HEK293 (cell line): ENCODE results near the gene ACMSD.

Experiments used
- BCL11B ChIP-seq: fragments of 450-650 bp; formaldehyde crosslinking; IDR thresholded peaks from 2 replicates; pipeline ENCODE4 v1.5.1; 2016; ENCODE audit warnings: low read depth, missing biosample characterization, missing genetic modification characterization
- CTCF ChIP-seq: fragments of 450-650 bp; formaldehyde crosslinking; IDR thresholded peaks from 2 replicates; pipeline ENCODE4 v1.5.1; 2016; ENCODE audit warnings: missing biosample characterization, missing genetic modification characterization
- KLF7 ChIP-seq: fragments of 450-650 bp; formaldehyde crosslinking; IDR thresholded peaks from 2 replicates; pipeline ENCODE4 v1.5.1; 2016; ENCODE audit warnings: missing biosample characterization, missing genetic modification characterization, borderline replicate concordance
- REST ChIP-seq: fragments of 450-650 bp; formaldehyde crosslinking; IDR thresholded peaks from 2 replicates; pipeline ENCODE4 v1.5.1; 2016; ENCODE audit warnings: missing biosample characterization, missing genetic modification characterization
- YY1 ChIP-seq: fragments of 450-650 bp; formaldehyde crosslinking; IDR thresholded peaks from 2 replicates; pipeline ENCODE4 v1.5.1; 2018; ENCODE audit warnings: missing biosample characterization, missing genetic modification characterization
- ZBTB6 ChIP-seq: fragments of 450-650 bp; formaldehyde crosslinking; IDR thresholded peaks from 2 replicates; pipeline ENCODE4 v1.5.1; 2017; ENCODE audit warnings: missing biosample characterization, missing genetic modification characterization
- ZNF169 ChIP-seq: fragments of 450-650 bp; formaldehyde crosslinking; IDR thresholded peaks from 2 replicates; pipeline ENCODE4 v1.5.1; 2016; ENCODE audit warnings: missing biosample characterization, missing genetic modification characterization
- ZNF350 ChIP-seq: fragments of 450-650 bp; formaldehyde crosslinking; IDR thresholded peaks from 2 replicates; pipeline ENCODE4 v1.5.0; 2017; ENCODE audit warnings: missing biosample characterization, mild to moderate bottlenecking, missing genetic modification characterization
- ZNF449 ChIP-seq: fragments of 450-650 bp; formaldehyde crosslinking; IDR thresholded peaks from 2 replicates; pipeline ENCODE4 v1.5.1; 2017; ENCODE audit warnings: missing biosample characterization, mild to moderate bottlenecking, missing genetic modification characterization, moderate library complexity
- ZNF560 ChIP-seq: fragments of 450-650 bp; formaldehyde crosslinking; IDR thresholded peaks from 2 replicates; pipeline ENCODE4 v1.5.1; 2017; ENCODE audit warnings: missing biosample characterization, missing genetic modification characterization, borderline replicate concordance
- ZNF596 ChIP-seq: fragments of 450-650 bp; IDR thresholded peaks from 2 replicates; pipeline ENCODE4 v1.5.0; 2018; ENCODE audit warnings: missing biosample characterization, mild to moderate bottlenecking, missing genetic modification characterization, moderate library complexity
- ZNF677 ChIP-seq: fragments of 450-650 bp; IDR thresholded peaks from 2 replicates; pipeline ENCODE4 v1.5.0; 2018; ENCODE audit warnings: missing biosample characterization, mild to moderate bottlenecking, missing genetic modification characterization, moderate library complexity
- ZNF843 ChIP-seq: fragments of 450-650 bp; formaldehyde crosslinking; IDR thresholded peaks from 2 replicates; pipeline ENCODE4 v1.5.1; 2016; ENCODE audit warnings: missing biosample characterization, missing genetic modification characterization

GRCh38 chr2:134836986-134837385 lies 1.4 kb upstream of the ACMSD start:
- TF ChIP-seq YY1 (tag by site-specific recombination) (no peak), CTCF (tag by site-specific recombination) (no peak), ZNF677 (no peak), KLF7 (no peak), ZNF169 (tag by site-specific recombination) (no peak), ZBTB6 (tag by site-specific recombination) (no peak), ZNF596 (tag by site-specific recombination) (no peak), ZNF560 (no peak), BCL11B (tag by site-specific recombination) (no peak), REST (tag by site-specific recombination) (no peak), ZNF843 (tag by site-specific recombination) (no peak), ZNF350 (tag by site-specific recombination) (no peak), ZNF449 (no peak)
